ENCODE data around the gene METTL22.

METTL22 gene

GRCh38 chr16:8669481-8669880 lies 48.0 kb downstream of the METTL22 start:
- DNase-seq, result no peak

DNA sequence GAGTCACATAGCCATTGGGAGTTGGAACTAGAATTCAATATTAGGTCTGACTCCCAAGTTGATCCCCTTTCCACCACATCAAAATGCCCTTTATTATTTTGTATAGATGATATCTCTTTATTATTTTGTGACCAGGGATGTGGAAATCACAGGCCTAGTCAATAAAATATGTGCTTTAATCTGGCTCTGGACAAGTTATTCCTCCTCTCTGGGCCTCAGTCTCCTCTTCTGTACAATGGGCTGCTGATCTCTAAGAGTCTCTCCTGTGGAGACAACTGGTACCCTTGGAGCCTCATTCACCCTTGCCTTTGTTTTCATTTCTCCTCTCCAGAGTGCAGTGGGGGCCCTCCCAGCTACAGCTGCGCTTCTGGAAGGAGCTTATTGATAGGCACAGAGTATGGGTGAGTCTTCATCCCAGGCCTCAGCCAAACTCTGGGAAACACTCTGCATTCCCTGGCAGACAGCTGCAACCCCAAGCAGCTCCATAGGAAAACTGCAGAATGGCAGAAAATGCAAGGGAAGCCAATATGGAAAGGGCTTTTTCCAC lies 48.6 kb downstream of the METTL22 start:
- DNase-seq, result no peak

GRCh38 chr16:8673611-8674412 lies 52.3 kb downstream of the METTL22 start:
- DNase-seq, result no peak

DNA sequence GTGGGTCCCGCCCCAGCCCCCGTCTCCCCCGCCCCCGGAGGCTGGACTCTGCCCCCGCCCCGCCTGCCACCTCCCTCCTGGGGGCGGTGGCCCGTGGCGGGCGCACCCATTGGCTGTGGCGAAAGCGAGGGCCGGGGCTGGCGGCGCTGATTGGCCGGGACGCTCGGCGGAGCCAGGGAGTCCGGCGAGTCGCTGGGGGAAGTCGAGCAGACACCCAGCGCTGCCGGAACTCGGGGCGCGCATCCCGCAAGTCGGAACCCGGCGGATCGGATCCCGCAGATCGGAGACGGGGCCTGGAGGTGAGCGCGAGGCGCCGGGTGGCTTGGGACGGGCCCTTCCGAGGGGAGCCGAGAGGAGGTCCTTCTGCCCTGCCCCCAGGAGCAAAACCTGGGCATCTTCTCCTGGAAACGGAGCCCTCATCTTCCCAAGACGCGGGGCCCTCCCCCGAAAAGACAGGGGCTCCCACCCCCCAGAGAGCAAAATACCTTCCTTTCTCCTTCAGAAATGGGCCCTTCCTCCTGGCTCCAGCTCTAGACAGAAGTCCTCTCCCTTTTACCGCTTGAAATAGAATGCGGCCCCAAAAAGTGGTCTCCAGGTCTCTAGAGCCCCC lies 53.0 kb downstream of the METTL22 start, which contains the start of gene ABAT:
Gene ABAT (plus strand): TSS at position 205 of the 610 bp plus-strand sequence. CDS start 61,123 bp downstream, outside the sequence.
- peak; percentile 90 for DNase-seq

GRCh38 chr16:8675183-8676159 lies 54.0 kb downstream of the METTL22 start:
- DNase-seq, result peak; percentile 65

DNA sequence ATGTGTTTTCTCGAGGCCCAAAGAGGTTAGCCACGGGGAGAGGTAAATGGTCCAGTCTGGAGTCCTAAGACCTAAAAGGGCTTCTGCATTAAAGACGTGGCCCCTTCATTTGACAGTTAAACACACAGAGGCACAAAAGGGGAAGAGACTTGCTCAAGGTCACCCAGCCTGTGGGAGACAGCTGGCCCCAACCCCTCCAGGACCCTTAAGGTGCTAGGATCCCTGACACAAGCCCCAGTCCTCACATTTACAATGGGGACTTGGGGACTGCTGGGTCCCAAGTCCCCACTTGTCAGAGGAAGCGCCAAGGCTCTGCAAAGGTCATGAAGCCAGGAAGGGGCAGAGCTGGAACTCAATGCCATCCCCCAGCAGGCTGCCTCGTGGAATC lies 54.7 kb downstream of the METTL22 start:
- DNase-seq, result no peak

DNA sequence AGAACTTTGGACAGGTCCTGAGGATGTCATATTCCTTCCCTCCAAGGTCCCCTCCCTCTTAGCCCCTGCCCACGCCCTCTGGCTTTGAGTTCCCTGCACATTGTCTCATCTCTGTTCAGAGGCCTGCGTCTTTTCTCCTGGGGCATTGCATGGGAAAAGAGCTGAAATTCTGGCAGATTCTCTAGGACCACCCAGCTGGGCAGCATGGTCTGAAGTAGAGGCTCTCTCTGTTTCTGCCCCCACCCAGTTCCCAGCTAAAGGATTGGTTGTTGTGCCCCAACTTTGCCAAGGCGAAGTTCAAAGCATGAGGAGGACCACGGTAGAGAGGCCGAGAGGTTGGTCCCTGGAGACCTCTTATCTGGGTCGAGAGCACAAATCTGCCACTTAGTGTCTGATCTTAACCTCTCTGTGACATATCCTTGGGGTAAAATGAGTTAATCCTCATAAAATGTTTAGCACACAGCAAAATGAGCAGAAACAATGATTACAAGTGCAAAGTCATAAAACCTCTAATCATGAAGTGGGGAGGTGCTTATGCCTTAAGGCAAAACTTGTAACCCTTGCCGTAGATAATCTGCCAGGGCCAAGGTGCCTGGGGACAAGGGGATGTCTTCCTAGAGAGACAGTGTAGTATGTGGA lies 55.4 kb downstream of the METTL22 start:
- no peak for DNase-seq

GRCh38 chr16:8677481-8677880 lies 56.0 kb downstream of the METTL22 start:
- no peak for DNase-seq

GRCh38 chr16:8678068-8678927 lies 56.8 kb downstream of the METTL22 start:
- DNase-seq, result no peak

DNA sequence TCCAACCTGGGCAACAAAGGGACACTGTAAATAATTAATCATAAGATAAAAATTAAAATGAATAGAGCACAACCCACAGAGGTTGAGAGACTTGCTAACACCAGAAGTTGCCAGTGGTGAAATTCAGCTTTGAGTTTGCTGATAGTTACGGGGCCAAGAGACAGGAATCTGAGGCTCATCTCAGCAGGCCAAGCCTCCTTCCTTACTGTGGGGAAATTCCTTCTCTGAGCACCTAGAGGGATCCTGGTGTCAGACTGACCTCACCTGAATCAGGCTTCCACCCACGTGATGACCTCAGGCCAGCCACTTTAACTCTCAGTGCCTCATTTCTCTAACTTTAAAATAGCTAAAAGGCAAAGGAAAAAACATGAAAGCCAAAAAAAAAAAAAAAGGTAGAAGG lies 57.7 kb downstream of the METTL22 start:
- DNase-seq, result no peak

DNA sequence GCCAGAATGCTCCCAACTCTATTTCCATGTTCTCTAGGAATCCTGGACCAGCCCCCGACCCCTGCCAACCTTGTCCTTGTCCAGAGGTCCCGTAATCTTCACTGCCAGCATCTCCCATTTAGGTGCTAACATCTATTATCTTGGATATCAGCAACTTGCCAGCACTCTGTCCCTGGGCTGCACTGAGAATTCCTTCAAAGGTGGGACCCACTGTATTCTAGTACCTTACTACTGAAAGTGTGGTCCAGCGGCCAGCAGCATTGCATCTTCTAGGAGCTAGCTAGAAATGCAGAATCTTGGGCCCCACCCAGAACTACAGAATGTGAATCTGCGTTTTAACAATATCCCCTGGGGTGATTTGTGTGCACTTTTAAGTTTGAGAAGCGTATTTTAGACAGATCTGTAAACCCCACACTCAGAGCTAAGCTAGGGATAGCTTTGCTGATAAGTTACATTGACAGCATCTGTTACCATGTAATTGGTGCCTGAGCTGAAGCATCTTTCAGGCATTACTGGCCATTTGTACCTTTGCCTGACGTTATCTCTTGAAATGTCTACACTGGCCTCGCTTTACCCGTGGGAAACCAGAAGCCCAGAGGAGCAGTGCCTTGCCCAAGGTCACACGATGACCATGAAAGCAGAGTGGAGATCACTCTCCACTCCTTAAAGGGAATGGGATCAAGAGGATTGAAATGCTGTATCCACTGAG lies 61.2 kb downstream of the METTL22 start:
- no peak for DNase-seq

DNA sequence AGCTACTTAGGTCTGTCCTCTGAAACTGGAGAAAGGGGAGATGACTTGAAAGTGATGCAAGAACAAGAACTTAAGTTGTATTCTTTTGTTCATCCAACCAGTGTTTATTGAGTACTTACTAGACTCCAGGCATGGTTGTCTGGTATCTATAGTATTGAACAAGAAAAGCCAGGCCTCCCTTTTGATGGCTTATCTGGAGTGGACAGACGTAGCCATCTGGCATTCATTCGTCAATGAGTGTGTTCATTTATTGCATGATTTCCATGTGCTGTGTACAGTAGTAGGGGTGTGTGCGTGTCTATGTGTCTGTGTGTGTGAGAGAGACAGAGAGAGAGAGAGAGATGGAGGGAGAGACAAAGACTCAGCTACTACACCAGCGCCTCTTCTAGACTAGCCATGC lies 62.1 kb downstream of the METTL22 start:
- DNase-seq, result no peak

DNA sequence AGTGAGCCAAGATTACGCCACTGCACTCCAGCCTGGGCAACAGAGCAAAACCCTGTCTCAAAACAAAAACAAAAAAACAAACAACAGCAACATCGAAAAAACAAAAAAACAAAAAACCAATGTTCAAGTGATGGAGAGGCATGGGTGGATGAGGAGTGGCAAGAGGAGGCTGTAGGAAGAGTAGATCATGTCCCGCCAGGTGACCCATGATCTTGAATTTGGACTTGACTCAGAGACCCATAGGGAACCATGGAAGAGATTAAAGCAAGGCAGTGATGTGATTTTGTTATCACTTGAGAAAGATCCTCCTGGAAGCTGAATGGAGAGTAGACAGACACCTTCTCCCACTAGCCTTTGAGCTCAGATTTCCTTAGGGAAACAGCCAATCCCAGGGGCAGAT lies 64.1 kb downstream of the METTL22 start:
- no peak for DNase-seq

DNA sequence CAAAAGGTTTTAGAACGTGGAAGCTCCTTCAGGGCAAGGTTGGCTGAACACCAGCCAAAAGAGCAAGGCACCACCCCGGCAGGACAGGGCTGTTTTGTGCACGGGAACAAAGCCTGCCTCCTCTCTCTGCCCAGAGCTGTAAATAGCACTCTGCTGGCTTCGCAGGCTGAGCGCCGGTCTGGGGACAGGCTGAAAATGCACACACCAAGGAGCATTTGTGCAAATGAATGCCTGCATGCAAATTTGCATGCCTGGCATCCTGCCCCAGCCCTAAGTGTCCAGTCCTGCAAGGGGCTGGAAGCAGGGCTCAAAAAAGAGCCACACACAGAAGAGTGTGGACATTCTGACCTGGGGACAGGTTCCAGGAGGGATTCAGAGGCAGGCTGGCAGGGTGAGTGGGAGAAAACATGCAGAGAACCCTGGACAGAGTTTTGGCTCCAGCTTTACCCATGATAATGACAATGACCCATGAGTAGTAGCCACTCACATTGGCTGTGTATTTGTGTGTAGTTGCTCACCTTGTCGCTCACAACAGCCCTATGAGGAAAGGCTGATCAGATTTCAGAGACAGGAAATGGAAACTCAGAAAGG lies 64.6 kb downstream of the METTL22 start:
- DNase-seq, result no peak

DNA sequence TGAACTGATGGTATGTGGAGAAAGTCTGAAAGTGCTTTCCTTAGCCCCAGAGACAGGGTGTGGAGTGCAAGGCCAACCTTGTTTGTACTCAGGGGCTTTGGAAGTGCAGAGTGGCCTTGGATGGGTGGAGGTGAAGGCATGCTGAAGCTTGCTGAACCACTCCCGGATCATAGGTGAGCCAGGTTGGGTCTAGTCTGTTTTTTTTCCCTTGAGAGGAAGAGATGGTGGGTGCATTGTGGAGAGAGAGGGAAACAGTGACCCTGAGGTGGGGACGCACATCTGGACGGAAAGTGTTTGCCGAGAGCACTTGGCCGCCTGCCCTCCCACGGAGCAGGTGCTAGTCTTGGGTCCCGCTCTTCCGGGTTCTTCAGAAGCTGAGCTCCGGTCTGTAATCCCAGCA lies 65.4 kb downstream of the METTL22 start:
- DNase-seq, result no peak

DNA sequence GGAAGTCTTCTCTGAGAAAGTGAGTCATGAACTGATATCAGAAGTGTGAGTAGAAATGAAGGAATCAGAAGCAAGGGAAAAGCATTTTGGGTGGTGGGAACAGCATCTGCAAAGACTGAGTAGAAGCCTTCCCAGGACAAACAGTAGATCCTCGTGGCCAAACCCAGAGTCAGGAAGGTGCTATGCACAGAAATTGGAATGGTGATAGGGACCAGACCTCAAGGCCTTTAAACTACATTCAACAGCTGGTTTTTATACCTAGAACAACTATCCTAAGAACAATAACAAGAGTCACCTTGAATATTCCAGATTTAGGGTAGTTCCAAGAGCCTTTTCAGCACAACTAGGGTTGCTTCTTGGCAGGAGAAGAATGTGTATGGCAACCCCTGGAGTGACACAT lies 68.2 kb downstream of the METTL22 start:
- DNase-seq, result no peak

GRCh38 chr16:8691728-8692127 lies 70.2 kb downstream of the METTL22 start:
- no peak for DNase-seq

DNA sequence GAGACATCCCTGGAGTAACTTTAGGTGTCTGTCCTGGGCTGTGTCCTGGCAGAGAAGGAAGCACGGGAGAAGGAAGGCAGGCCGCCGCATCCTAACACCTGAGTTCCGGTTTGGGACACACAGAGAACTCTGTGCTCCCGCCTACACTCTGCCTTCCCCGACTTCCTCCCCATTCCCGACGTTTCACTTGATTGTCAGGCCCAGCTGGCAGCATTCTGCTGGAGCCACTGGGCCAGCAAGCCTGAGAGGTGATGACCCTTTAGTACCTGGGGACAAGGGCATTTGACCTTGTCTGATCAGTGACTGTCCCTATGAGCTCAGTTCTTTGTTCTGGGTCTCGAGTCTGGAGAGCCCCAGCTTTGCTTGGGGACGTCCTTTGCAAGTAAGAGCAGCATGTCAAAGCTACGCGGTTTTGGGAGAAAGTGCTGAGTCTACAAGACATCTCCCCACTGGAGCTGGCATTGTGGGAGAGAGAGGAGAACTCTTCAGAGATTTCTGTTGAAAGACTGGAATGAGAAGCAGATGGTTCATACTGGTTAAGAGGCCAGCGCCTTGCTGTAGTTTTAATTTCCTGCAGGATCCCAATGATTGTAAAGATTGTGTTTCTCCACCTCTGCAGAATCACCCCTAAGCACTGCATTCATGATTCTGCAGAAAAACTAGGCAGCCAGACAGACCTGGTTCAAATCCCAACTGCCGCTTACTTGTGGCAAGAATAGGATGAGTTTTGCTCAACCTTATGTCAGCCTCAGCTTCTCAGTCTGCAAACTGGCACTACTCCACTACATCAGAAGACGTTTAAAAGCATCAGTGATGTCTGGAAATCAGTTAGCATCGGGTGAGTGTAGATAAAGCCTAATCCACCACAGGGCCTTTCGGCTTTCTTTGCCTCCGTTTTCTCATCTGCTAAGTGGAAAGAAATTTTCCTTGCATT lies 73.6 kb downstream of the METTL22 start:
- DNase-seq, result no peak

GRCh38 chr16:8696880-8697279 lies 75.4 kb downstream of the METTL22 start:
- DNase-seq, result no peak

All from CD4-positive, alpha-beta T cell treated with Interleukin-21 for 1 hour (primary cell).